HG03039 (cell line): ENCODE results near the gene OR2L8.

ENCODE experiments used
- ATAC-seq: cut with Tn5 transposase; IDR thresholded peaks from one replicate; pipeline ENCODE4 v1.9.1; 2021; ENCODE audit warnings: mild to moderate bottlenecking, moderate library complexity; ENCODE audit not compliant: unreplicated experiment

The OR2L8 gene, protein sequence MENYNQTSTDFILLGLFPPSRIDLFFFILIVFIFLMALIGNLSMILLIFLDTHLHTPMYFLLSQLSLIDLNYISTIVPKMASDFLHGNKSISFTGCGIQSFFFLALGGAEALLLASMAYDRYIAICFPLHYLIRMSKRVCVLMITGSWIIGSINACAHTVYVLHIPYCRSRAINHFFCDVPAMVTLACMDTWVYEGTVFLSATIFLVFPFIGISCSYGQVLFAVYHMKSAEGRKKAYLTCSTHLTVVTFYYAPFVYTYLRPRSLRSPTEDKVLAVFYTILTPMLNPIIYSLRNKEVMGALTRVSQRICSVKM

DNA sequence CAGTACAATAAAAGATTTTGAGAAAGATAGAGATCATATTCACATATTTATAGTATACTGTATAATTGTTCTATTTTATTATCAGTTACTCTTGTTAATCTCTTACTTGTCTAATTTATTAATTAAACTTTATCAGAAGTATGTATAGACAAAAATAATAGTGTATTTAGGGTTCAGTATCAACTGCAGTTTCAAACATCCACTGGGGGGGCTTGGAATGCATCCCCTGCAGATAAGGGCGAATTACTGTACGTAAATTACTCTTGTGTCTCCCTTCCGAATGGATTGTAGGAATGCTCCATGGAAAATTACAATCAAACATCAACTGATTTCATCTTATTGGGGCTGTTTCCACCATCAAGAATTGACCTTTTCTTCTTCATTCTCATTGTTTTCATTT lies at the start of gene OR2L8:
Gene OR2L8, plus strand, starts transcription at position 301 of the 400 bp plus-strand sequence. Its CDS starts 0 bp downstream, at position 301.
- ATAC-seq = no peak

DNA sequence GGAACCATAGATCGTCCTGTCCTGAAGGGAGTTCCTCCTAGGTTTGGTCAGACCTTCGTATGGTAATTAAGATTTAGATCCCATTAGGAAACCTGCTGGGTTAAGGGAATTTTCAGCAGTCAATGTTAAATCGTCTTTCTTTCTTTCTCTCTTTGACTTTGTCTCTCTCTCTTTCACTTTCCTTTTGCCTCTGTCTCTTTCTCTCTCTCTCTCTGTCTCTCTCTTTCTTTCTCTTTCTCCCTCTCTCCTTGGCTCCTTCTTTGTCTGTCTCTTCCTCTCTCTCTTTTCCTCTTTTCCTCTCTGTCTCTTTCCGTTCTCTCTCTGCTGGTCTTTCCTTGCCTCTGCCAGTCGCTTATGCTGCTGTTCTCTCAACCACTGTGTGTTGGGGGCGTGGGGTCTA lies 44.5 kb upstream of the OR2L8 start:
- ATAC-seq = no peak

DNA sequence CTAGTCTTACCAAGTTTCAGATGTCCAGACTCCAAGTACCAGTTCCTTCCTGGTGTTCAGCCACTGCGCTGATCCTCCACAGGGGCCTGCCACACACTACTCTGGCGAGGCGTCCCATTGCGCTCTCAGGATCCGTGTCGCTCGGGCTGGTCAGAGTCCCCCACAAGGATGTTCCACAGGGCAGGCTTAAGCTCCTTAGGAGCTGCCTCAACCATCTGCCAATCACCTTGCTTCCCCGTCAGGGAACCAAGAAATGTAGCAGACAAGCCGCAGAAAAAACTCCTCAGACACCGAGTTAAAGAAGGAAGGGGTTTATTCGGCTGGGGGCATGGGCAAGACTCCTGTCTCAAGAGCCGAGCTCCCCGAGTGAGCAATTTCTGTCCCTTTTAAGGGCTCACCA lies 43.5 kb upstream of the OR2L8 start:
- no peak for ATAC-seq

DNA sequence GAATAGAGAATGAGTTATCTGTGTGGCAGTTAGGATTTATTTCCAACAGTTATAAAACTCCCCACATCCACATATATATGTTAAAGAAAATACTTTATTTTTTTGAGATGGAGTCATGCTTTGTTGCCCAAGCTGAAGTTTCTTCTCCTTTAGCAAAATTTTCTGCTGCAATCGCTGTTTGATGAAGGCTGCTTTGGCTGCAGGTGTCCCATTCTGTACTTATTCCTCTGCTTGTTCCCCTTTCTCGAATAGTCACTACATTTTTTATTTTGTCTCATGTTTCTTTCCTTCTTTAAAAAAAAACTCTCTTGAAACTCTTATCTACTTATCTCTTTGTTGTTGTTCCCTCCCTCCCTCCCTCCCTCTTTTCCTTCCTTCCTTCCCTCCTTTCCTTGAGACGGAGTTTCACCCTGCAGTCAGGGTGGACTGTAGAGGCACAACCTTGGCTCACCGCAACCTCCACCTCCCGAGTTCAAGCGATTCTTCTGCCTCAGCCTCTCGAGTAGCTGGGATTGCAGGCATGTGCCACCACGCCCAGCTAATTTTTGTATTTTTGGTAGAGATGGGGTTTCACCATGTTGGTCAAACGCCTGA lies 42.7 kb upstream of the OR2L8 start:
- no peak for ATAC-seq

DNA sequence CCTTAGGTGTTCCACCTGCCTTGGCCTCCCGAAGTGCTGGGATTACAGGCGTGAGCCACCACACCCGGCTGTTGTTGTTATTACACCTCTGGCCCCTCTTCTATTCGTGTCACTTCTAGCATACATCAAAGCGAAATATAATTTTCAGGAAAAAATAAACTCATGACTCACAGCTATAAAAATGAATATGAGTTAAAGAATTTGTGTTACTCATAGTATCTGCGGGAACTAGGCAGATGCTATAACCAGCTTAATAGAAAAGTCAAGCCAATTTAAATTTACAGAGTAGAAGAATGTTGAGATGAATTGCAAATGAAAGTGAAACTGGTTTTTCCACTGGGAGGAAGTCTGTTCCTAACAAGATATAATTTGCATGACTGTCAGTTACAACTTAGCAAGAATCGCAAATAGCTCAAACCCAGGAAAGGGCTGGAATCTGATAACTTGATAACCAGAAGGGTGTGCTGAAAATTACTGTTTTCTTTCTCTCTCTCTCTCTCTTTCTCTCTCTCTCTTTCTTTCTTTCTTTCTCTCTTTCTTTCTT lies 42.1 kb upstream of the OR2L8 start:
- ATAC-seq = no peak

DNA sequence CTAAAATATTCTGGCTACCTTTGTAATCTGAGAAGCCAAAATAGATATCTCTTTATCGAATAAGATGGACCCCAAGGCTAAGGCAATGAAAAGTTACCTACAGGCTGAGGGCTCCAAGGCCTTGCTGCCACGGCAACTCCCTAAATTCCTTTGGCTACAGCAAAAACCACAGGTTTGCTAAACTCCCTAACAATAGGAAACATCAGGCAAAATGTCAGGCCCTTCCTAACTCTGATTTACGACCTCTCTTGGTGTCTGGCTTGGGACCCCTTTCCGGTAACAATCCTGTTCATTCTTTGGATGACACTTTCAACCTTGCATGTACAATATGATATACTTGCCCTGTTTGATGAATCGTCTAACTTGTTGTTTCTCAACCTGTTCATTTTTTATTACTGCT lies 39.9 kb upstream of the OR2L8 start:
- no peak for ATAC-seq

DNA sequence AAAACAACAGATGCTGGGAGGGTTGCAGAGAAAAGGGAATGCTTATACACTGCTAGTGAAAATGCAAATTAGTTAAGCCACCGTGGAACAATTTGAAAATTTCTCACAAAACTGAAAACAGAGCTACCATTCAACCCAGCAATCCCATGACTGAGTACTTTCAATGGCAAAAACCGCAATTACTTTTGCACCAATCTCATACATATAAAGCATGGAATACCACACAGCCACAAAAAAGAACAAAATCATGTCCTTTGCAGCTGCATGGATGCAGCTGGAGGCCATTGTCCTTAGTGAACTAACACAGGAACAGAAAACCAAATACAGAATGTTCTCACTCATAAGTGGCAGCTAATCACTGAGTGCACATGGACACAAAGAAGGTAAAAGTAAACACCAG lies 34.9 kb upstream of the OR2L8 start:
- ATAC-seq = no peak

DNA sequence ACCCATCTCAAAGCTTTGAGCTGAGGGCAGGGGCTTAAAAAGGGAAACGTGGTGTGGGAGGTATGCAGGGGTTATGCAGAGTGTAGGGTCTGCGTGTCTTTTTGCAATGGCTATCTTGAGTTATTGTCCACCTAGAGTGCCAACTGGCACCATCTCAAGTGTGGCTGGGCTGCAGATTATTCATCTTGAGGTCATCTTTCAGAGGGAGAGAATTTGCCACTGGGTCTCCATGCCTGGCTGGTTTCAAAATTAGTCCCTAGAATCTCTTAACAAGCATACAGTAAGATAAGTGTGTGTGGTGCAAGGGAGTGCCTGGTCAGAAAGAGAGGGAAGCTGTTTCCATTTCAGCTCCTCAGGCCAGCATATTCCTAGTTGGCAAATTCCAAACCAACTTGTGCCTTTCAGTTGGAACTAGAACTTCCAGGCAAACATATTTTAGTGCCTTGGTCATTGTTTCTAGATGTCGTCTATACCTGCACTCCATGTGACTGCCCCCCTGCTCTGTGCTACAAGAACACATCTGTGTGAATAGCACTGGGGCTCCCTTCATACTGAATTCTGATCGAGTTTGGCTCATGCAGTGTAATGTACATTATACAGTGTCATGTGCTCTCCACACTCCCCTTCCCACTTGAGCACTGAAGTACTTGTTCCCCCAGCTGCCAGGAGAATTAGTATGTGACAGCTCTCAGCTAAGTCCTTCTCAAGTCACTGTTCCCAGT lies 33.6 kb upstream of the OR2L8 start:
- no peak for ATAC-seq

DNA sequence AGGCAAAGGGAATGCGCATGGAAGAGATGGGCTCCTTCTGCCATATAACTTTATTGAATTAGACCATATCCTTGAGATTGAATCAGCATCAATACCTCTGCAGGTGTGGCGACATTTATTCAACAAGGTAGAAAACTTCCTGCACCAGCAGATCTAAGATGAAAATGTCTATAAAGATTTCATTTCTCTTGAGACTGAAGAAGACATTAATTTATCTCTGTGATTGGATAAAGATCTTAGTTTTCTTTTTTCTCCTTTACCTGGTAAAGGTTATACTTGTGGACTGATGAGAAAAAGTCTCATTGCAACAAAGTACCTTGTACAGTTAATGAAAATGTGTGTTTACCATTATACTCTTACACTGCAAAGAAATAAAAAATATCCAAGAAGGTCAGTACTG lies 28.7 kb upstream of the OR2L8 start, which contains the start of gene OR2T8:
Gene OR2T8, plus strand, starts transcription at position 301 of the 400 bp plus-strand sequence. CDS start 766 bp downstream, outside the sequence.
- no peak for ATAC-seq

DNA sequence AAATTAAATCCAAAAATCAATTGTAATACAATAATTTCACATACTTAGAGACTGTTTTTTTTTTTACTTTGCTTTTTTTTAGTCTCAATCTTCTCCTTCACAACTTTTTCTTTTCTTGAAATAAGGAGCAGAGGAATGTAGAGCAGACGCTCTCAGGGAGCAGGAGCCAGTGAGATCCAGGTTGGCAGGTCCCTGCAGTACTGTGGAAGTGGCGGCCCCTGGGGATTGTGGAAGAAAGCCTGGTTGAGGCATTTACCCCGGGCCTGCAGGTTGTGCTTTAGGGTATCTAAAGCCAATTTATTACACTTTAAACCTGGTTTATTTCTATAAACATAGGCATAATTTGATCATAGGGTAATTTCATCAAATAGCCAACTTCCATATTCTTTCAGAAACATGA lies 24.7 kb upstream of the OR2L8 start:
- no peak for ATAC-seq

DNA sequence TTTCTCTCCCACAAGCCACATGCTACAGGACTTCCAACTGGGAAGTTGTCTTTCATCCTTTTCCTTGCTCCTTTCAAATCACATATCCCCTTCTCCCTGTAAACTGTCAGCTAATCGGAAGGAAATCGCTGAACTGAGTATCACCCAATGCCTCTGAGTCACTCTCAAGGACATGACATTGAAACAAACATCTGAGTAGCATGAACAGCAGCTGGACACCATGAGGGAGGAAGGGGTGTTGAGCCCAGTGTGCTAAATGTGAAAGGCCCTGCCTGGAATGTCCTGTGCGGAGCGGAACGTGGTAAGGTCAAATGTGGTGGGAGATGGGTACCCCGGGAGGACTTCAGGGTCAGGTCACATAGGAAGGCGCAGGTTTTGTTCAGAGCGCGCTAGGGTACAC lies 23.8 kb upstream of the OR2L8 start, which contains the start of gene OR2AJ1:
Gene OR2AJ1, plus strand, starts transcription at position 22 of the 400 bp plus-strand sequence. CDS start 8,880 bp downstream, outside the sequence.
- no peak for ATAC-seq

DNA sequence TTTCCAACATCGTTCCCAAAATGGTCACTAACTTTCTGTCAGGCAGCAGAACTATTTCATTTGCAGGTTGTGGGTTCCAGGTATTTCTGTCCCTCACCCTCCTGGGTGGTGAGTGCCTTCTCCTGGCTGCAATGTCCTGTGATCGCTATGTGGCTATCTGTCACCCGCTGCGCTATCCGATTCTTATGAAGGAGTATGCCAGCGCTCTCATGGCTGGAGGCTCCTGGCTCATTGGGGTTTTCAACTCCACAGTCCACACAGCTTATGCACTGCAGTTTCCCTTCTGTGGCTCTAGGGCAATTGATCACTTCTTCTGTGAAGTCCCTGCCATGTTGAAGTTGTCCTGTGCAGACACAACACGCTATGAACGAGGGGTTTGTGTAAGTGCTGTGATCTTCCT lies 14.7 kb upstream of the OR2L8 start:
- ATAC-seq = no peak

DNA sequence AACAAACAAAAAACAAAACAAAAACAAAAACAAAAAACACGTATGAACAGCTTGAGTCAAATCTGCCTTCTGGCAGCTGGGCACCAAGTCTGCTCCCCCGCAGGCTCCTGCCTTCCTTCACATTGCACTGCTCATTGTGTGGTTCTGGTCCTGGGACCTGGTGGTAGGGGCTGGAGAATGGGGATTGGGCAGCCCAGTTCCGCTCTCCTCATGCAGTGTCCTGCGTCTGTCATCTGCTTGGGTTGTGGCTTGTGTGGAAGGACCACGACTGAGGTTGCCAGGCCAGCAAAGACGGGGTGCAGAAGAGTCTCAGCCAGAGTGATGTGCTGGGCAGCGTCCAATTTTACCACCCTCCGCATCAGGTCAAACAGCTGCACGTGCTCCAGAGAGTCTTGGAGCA lies 12.9 kb upstream of the OR2L8 start:
- ATAC-seq = no peak

DNA sequence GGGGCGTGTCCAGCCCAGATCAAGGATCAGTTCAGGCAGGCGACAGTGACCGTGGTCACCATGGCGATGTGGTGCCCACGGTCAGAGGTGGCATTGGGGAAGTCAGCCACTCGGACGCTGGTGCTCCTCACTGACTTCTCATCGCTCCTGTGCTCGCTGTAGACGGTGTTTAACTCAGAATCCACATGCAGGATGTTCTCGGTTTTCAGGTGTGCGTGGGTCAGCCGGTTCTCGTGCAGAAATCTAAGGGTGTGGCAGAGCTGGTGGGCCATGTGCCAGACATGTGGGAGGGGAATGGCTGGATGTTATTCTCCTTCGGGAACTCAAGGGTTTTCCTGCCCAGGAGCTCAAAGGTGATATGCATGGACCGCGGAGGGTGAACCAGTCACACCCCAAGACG lies 12.2 kb upstream of the OR2L8 start:
- no peak for ATAC-seq

DNA sequence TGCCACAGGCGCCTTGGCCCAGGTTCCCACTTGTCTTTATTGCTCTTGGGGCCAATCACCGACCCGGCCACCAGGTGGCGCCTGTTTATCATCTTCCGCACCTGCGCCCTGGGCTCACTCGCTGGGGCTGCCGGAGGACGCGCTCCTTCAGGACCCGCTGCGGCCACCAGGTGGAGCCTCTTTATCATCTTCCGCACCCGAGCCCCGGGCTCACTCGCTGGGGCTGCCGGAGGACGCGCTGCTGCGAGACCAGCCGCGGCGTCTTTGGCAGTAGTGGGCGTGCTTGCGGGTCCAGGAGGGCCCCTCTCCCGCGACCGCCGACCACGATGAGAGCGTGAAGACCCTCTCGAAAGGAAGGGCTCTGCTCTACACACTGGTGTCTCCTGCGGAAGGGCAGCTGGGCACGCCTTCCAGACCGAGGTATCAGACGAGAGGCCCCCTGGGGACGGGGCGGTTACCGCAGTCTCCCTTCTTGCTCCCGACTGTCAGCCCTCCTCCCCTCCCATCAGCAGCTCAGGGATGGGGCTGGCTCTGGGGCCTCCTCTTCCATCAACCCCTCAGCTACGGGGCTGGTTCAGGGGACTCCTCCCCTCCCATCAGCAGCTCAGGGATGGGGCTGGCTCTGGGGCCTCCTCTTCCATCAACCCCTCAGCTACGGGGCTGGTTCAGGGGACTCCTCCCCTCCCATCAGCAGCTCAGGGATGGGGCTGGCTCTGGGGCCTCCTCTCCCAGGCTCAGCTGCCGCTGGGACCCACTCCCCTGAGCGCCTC lies 11.5 kb upstream of the OR2L8 start:
- peak; percentile 100 for ATAC-seq

DNA sequence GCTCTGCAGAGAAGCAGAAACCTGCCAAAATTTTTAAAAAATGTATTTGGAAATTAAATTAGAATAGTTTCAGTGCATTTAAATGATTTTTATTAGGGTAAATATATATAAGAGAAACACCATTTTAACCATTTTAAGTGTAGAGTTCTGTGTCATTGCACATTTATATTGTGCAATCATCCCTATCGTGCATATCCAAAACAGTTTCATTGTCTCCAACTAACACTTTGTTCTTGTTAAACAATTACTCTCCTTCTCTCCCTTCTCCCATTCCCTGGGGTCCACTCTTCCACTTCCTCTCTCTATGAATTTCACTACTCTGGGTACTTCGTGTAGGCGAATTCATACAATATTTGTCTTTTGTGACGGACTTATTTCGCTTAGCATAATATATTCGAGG lies 6.0 kb upstream of the OR2L8 start:
- no peak for ATAC-seq

DNA sequence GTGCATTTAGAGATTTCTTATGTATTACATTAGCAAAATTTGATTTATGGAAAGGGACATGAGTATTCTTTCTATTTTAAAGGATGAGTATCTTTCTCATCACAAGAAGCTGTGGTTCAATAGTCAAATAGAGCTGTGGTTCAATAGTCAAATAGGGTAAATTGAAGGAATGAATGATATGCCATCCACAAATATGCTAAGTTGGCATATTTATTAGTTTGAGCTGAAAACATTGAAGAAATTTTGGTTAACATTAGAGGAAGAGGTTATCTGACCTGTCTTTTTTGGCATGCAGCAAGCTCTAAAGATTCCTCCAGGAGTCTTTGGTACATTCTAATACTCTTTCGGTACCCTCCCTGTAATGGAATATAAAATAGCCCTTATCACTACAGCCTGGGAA lies 4.8 kb downstream of the OR2L8 start:
- ATAC-seq = no peak

DNA sequence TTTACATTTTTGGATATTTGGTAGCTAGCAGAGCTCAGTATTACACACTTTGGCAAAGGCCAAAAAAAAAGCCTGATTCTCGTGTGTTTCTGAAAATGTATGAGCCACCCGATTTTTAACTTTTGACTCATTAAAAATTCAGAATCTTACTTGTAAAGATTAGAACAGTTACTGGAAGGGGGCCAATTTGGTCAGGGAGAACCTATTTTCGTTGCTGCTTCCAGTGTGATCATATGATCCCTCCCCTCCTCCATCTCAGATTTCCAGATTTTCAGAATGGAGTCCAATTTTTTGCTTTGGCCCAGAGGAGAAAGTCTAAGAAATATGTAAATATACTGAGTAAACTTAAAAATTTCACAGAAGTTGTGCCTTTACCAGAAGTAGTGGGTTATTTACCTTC lies 13.1 kb downstream of the OR2L8 start:
- no peak for ATAC-seq

DNA sequence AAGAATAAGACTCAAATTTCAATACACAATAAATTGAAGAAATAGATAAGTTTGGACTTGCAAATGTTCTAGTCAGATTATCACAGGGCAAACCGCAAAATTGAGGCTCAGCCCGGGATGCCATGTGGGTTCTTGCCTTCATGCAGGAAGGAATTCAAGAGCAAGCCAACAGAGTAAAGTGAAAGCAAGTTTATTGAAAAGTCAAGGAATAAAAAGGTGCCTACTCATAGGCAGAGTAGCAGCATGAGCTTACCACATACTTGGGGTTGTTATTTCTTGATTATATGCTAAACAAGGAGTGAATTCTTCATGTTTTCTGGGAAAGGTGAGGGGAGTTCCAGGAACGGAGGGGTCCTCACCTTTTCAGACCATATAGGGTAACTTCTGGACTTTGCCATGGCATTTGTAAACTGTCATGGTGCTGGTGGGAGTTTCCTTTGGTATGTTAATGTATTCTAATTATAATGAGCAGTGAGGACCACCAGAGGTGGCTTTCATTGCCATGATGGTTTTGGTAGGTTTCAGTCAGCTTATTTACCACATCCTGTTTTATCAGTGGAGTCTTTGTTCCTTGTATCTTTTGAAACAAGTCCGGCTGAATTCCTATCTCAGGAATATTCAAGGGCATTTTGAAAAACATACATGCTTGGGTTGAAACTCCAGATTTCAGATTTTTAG lies 14.4 kb downstream of the OR2L8 start:
- no peak for ATAC-seq

DNA sequence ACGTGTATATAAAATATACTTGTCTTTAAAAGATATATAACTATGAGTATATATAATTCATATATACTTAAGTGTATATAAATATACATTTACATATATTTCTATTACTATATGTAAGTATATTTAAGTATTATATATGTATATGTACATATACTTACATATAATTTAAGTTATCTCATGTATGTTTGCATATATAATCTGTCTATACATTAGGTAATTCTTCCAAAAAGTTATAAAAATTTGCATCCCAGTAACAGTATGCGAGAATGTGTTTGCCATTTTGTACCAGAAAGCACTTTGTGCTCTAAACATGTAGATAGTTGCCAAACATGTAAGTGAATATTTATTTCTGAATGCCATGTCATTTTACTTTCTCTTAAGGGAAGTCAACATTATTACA lies 16.3 kb downstream of the OR2L8 start, which contains the start of gene OR2AK2:
Gene OR2AK2, plus strand, starts transcription at position 301 of the 400 bp plus-strand sequence. CDS start 144 bp downstream, outside the sequence.
- ATAC-seq = no peak
